Measurements from ENCODE around the gene CITED2. TPM values are rescaled to one million over a fixed set of nuclear protein-coding genes. Genes with fewer than 3 reads are reported as not detected.

Gene CITED2
- total and polyA plus RNA-seq, 2 experiments from 2014 or later: 78.5 to 292 TPM

DNA sequence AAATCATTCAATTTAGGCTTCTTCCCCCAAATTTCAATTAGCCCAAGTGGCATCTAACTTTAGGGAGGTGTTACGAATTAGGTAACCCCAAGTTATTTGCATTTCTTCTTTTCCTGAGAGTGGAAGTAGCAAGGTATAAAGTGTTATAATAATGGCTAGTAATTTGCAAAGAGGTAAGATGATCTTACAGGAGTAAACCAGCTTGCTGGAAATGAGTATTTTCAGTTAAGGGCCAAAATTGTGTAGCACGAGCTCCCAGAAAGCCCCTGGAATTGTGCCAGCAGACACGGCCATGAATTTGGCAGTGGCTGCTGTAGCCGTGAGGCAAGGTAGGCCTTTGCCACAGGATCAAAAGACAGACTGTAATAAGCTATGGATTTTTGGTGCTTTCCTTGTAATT is 38.0 kb downstream of the CITED2 start:
- no peaks in the 10 kb centered on the region for H3K36me3 ChIP-seq (replicated peaks; ENCODE audit: insufficient read depth, low read depth)
- TF ChIP-seq EZH2 (IDR thresholded peaks at IDR 0.05; ENCODE audit: borderline replicate concordance) (no peak), EZH2phosphoT487 (IDR thresholded peaks at IDR 0.05; ENCODE audit: low read depth, severe bottlenecking, unreplicated experiment) (no peak)
- TF ChIP-seq, protein P1, sequence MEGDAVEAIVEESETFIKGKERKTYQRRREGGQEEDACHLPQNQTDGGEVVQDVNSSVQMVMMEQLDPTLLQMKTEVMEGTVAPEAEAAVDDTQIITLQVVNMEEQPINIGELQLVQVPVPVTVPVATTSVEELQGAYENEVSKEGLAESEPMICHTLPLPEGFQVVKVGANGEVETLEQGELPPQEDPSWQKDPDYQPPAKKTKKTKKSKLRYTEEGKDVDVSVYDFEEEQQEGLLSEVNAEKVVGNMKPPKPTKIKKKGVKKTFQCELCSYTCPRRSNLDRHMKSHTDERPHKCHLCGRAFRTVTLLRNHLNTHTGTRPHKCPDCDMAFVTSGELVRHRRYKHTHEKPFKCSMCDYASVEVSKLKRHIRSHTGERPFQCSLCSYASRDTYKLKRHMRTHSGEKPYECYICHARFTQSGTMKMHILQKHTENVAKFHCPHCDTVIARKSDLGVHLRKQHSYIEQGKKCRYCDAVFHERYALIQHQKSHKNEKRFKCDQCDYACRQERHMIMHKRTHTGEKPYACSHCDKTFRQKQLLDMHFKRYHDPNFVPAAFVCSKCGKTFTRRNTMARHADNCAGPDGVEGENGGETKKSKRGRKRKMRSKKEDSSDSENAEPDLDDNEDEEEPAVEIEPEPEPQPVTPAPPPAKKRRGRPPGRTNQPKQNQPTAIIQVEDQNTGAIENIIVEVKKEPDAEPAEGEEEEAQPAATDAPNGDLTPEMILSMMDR (IDR thresholded peaks at IDR 0.05; ENCODE audit: poor library complexity): no peak
- H4K20me1 ChIP-seq (ENCODE audit: insufficient read depth, poor library complexity, severe bottlenecking): no peaks in the 10 kb centered on the region
- H3K4me3 ChIP-seq: no peak overlapping the region
- H2AFZ ChIP-seq: no peak overlapping the region
- no peaks in the 10 kb centered on the region for H3K9me2 ChIP-seq (replicated peaks; ENCODE audit: insufficient read depth)
- no peaks in the 10 kb centered on the region for H3K27me3 ChIP-seq
- no peak overlapping the region for H3K4me2 ChIP-seq
- no peaks in the 10 kb centered on the region for H3K4me1 ChIP-seq (ENCODE audit: insufficient read depth)
- WGBS (ENCODE audit: low lambda C conversion rate, missing lambda C conversion rate): 72% methylated on average over 4 of the region's 4 CpGs
- no peaks in the 10 kb centered on the region for H3K9me3 ChIP-seq (ENCODE audit: low read depth)
- DNase-seq (ENCODE audit: low spot score): no peak
- no peaks in the 10 kb centered on the region for H3K79me2 ChIP-seq
- no peak overlapping the region for H3K27ac ChIP-seq

DNA sequence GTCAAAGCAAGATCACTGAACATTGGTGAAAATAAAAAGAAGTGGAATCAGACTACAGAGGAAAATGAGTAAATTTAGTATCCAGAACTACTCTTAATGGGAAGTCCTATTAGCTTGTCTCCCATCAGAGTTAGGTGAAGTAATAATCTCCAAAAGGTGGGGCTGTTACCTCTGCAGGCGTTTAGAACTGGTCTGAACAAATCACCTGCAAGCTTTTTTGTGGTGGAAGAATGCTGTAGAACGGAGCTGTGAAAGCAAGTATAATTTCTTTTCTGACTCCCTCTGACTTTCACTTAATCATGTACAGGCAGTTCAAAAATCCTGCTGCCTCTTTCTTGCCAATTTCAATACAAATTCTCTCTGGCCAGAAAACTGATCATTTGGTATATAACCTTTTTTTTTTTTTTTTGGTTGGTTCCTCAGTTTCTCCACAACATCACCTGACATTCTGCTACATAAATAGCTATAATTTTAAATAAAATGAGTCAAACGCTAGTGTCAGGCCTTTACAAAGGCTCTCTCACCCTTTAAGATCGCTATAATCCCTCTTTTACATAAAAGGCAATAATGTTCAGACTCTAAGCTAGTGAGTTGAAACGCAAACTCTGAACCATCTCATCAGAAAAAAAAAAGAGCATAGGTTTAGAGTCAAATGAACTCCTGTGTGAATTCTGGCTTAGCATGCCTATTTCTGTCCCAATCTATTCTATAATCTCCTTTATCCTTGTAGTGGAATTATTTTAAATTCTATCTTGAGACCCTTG is 38.8 kb downstream of the CITED2 start:
- 80% methylated on average over 5 of the region's 5 CpGs for WGBS (ENCODE audit: low lambda C conversion rate, missing lambda C conversion rate)

DNA sequence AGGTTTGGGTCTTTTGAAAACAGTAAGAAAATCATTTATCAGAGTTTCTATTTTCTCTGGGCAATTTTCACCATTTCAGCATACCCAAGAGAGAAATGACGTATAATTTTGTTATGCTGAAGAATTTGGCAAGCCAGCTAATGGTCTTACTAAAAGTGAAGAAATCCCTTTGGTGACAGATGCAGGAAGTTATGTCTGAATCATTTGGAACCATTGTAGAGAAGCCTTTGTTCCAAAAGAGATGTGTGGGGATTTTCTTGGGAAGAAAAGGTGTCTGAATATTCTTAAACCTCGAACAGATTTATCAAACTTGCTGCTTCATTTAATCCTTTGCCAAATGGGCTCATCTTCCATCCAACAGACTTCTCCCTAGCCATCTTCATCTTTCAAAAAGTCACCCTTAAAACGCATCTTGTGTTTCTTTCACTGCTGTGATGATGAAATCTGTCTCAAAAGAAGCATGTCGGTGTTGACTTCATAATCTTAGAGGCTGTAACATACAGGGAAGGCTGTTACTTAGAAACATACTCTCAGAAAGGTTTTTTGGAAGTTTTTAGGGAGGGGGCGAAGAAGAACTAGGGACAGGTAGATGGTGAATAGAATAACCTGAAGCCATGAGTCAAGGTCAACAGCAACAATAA is 39.5 kb downstream of the CITED2 start:
- H3K36me3 ChIP-seq (replicated peaks; ENCODE audit: insufficient read depth, low read depth): no peaks in the 10 kb centered on the region
- TF ChIP-seq EZH2 (IDR thresholded peaks at IDR 0.05; ENCODE audit: borderline replicate concordance) (no peak), EZH2phosphoT487 (IDR thresholded peaks at IDR 0.05; ENCODE audit: low read depth, severe bottlenecking, unreplicated experiment) (no peak)
- TF ChIP-seq, protein P1 (IDR thresholded peaks at IDR 0.05; ENCODE audit: poor library complexity): no peak
- H3K9me2 ChIP-seq (replicated peaks; ENCODE audit: insufficient read depth): no peaks in the 10 kb centered on the region
- H4K20me1 ChIP-seq (ENCODE audit: insufficient read depth, poor library complexity, severe bottlenecking): no peaks in the 10 kb centered on the region
- no peak overlapping the region for H3K4me2 ChIP-seq
- H3K4me3 ChIP-seq: no peak overlapping the region
- WGBS (ENCODE audit: low lambda C conversion rate, missing lambda C conversion rate): 87% methylated on average over 5 of the region's 5 CpGs
- no peak for DNase-seq (ENCODE audit: low spot score)
- H3K27ac ChIP-seq: no peak overlapping the region
- no peaks in the 10 kb centered on the region for H3K9me3 ChIP-seq (ENCODE audit: low read depth)
- H2AFZ ChIP-seq: no peak overlapping the region
- no peaks in the 10 kb centered on the region for H3K79me2 ChIP-seq
- H3K4me1 ChIP-seq (ENCODE audit: insufficient read depth): no peaks in the 10 kb centered on the region
- H3K27me3 ChIP-seq: no peaks in the 10 kb centered on the region

More for the DNA sequence above, 38.8 kb downstream of the CITED2 start:
- H3K9me3 ChIP-seq (ENCODE audit: low read depth): no peaks in the 10 kb centered on the region
- H2AFZ ChIP-seq: no peak overlapping the region
- H3K4me2 ChIP-seq: no peak overlapping the region
- H3K36me3 ChIP-seq (replicated peaks; ENCODE audit: insufficient read depth, low read depth): no peaks in the 10 kb centered on the region
- no peaks in the 10 kb centered on the region for H3K4me1 ChIP-seq (ENCODE audit: insufficient read depth)
- H3K27me3 ChIP-seq: no peaks in the 10 kb centered on the region
- no peaks in the 10 kb centered on the region for H3K9me2 ChIP-seq (replicated peaks; ENCODE audit: insufficient read depth)
- H3K27ac ChIP-seq: no peak overlapping the region
- DNase-seq (ENCODE audit: low spot score): no peak
- TF ChIP-seq, protein P1 (IDR thresholded peaks at IDR 0.05; ENCODE audit: poor library complexity): no peak
- TF ChIP-seq EZH2 (IDR thresholded peaks at IDR 0.05; ENCODE audit: borderline replicate concordance) (no peak), EZH2phosphoT487 (IDR thresholded peaks at IDR 0.05; ENCODE audit: low read depth, severe bottlenecking, unreplicated experiment) (no peak)
- H3K79me2 ChIP-seq: no peaks in the 10 kb centered on the region
- no peaks in the 10 kb centered on the region for H4K20me1 ChIP-seq (ENCODE audit: insufficient read depth, poor library complexity, severe bottlenecking)
- no peak overlapping the region for H3K4me3 ChIP-seq

Data from hepatocyte (in vitro differentiated cells).